NB4 (cell line): ENCODE data around the gene AGBL1.

Experiments
- MAX ChIP-seq: IDR thresholded peaks from 2 replicates; pipeline ENCODE4 v1.6.1; 2011; ENCODE audit warnings: low read depth, low read length
- MYC ChIP-seq: IDR thresholded peaks from 2 replicates; pipeline ENCODE4 v1.6.1; 2011; ENCODE audit warnings: low read depth, low read length
- POLR2A ChIP-seq: IDR thresholded peaks from 2 replicates; pipeline ENCODE4 v1.6.1; 2011; ENCODE audit warnings: mild to moderate bottlenecking; ENCODE audit not compliant: insufficient read length; ENCODE audit errors: extremely low read depth
- TF ChIP-seq, protein P1 (sequence below): IDR thresholded peaks from one replicate; pipeline ENCODE4 v1.5.1; 2012; ENCODE audit warnings: low read depth, low read length

DNA sequence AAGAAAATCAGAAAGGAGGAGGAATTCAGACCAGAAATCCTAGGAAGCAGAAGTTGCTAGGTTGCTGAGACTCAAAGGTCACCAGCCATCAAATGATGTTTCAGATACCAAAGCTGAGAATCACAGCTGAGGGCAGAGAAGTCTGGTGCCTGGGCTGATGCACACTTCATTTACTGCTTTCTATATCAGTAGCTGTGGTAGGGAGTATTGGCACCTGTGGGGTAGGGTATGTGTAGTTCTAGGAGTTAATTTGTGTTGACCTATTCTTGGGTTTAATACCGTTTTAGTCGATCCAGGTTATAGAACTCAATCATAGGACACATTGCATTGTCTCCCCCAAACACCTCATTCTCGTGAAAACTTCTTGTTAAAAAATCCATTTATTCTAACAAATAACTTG, 529.6 kb downstream of the AGBL1 start:
- TF ChIP-seq, protein P1, sequence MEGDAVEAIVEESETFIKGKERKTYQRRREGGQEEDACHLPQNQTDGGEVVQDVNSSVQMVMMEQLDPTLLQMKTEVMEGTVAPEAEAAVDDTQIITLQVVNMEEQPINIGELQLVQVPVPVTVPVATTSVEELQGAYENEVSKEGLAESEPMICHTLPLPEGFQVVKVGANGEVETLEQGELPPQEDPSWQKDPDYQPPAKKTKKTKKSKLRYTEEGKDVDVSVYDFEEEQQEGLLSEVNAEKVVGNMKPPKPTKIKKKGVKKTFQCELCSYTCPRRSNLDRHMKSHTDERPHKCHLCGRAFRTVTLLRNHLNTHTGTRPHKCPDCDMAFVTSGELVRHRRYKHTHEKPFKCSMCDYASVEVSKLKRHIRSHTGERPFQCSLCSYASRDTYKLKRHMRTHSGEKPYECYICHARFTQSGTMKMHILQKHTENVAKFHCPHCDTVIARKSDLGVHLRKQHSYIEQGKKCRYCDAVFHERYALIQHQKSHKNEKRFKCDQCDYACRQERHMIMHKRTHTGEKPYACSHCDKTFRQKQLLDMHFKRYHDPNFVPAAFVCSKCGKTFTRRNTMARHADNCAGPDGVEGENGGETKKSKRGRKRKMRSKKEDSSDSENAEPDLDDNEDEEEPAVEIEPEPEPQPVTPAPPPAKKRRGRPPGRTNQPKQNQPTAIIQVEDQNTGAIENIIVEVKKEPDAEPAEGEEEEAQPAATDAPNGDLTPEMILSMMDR = no peak
- TF ChIP-seq POLR2A (no peak), MAX (no peak), MYC (no peak)
